SK-N-SH (cell line): Measurements from ENCODE around the gene PTPRG. TPM values are rescaled to one million over a fixed set of nuclear protein-coding genes. Genes with fewer than 3 reads are reported as not detected.

Experiments
- CTCF ChIA-PET: fragments of 300-600, 350-600 bp; formaldehyde crosslinking; extraction: SDS; loops from one replicate; lab custom pipeline; 2021; lab: Yijun Ruan, JAX
- POLR2A ChIA-PET: fragments of 350-600 bp; sonication (Branson Sonifier 250); formaldehyde crosslinking; extraction: SDS; loops from one replicate; lab custom pipeline; 2020; ENCODE audit warnings: antibody characterized with exemption, inconsistent platforms; lab: Yijun Ruan, JAX
- DNase-seq: peaks from one replicate; pipeline ENCODE4 v3.0.0; 2012
- H2AFZ ChIP-seq: fragments of 200-600 bp; sonication (generic); 2 replicates; pipeline ENCODE4 v1.8.1; 2016; ENCODE audit warnings: antibody characterized with exemption, mild to moderate bottlenecking, low read depth
- H3F3A ChIP-seq: fragments of 200-600 bp; sonication (generic); replicated peaks from 2 replicates; pipeline ENCODE3; 2016; ENCODE audit warnings: antibody characterized with exemption, mild to moderate bottlenecking; ENCODE audit not compliant: insufficient read depth
- H3K27ac ChIP-seq, 2 experiments: fragments of 200-500 bp in 1 of 2; fragments of 200-600 bp in 1 of 2; sonication (Bioruptor generic) in 1 of 2; sonication (generic), shearing (Covaris generic) in 1 of 2; 2 replicates each; pipeline versions ENCODE4 v1.5.1 to v1.6.1; 2014 to 2016; ENCODE audit warnings: low read depth in 2 of 2, inconsistent platforms in 1 of 2, low read length in 1 of 2, mild to moderate bottlenecking in 1 of 2, mixed read lengths in 1 of 2
- H3K27me3 ChIP-seq: fragments of 200-600 bp; sonication (generic), shearing (Covaris generic); 2 replicates; pipeline ENCODE4 v1.6.1; 2016; ENCODE audit warnings: mixed run types; ENCODE audit not compliant: insufficient read depth
- H3K36me3 ChIP-seq, 2 experiments: fragments of 200-500 bp in 1 of 2; fragments of 200-600 bp in 1 of 2; sonication (Bioruptor generic) in 1 of 2; sonication (generic) in 1 of 2; replicated peaks in 1 of 2; 2 replicates each; pipeline versions ENCODE3 to v1.5.1; 2014 to 2016; ENCODE audit warnings: low read length in 1 of 2, mild to moderate bottlenecking in 1 of 2; ENCODE audit not compliant: insufficient read depth in 2 of 2, control insufficient read depth in 1 of 2
- H3K4me1 ChIP-seq, 2 experiments: fragments of 200-500 bp in 1 of 2; fragments of 200-600 bp in 1 of 2; sonication (Bioruptor generic) in 1 of 2; sonication (generic), shearing (Covaris generic) in 1 of 2; 2 replicates each; pipeline versions ENCODE4 v1.5.1 to v1.6.1; 2014 to 2016; ENCODE audit warnings: low read depth in 1 of 2, low read length in 1 of 2, mixed run types in 1 of 2; ENCODE audit not compliant: insufficient read depth in 2 of 2, control insufficient read depth in 1 of 2
- H3K4me2 ChIP-seq: fragments of 200-600 bp; sonication (generic), shearing (Covaris generic); 2 replicates; pipeline ENCODE4 v1.6.1; 2017; ENCODE audit warnings: mixed run types
- H3K4me3 ChIP-seq, 2 experiments: fragments of 200-500 bp in 1 of 2; fragments of 200-600 bp in 1 of 2; sonication (Bioruptor generic) in 1 of 2; sonication (generic), shearing (Covaris generic) in 1 of 2; 2 replicates each; pipeline versions ENCODE4 v1.5.1 to v1.8.1; 2014 to 2016; ENCODE audit warnings: low read depth in 2 of 2, inconsistent platforms in 1 of 2, low read length in 1 of 2, mild to moderate bottlenecking in 1 of 2, mixed read lengths in 1 of 2, moderate library complexity in 1 of 2
- H3K79me2 ChIP-seq: fragments of 200-600 bp; sonication (generic); 2 replicates; pipeline ENCODE4 v1.8.1; 2017; ENCODE audit warnings: mild to moderate bottlenecking; ENCODE audit not compliant: insufficient read depth
- H3K9ac ChIP-seq: fragments of 200-600 bp; sonication (generic); 2 replicates; pipeline ENCODE4 v1.6.1; 2017; ENCODE audit warnings: mixed run types
- H3K9me2 ChIP-seq: fragments of 200-600 bp; sonication (generic); 2 replicates; pipeline ENCODE4 v1.6.1; 2017; ENCODE audit warnings: mixed run types
- H3K9me3 ChIP-seq: fragments of 200-600 bp; sonication (generic); 2 replicates; pipeline ENCODE4 v1.6.1; 2017; ENCODE audit warnings: mixed run types, mild to moderate bottlenecking, moderate library complexity
- H4K20me1 ChIP-seq: fragments of 200-600 bp; sonication (generic); 2 replicates; pipeline ENCODE4 v1.6.1; 2017; ENCODE audit warnings: mild to moderate bottlenecking, mixed run types; ENCODE audit not compliant: insufficient read depth
- EP300 ChIP-seq, 2 experiments: IDR thresholded peaks; 2 replicates each; pipeline versions ENCODE4 v1.4.0 to v1.6.1; 2012; ENCODE audit warnings: borderline replicate concordance in 1 of 2, low read depth in 1 of 2, low read length in 1 of 2
- EZH2phosphoT487 ChIP-seq: fragments of 200-600 bp; sonication (generic); IDR thresholded peaks from 2 replicates; pipeline ENCODE4 v1.6.1; 2017; ENCODE audit warnings: low read depth, mixed run types, mild to moderate bottlenecking, antibody characterized with exemption, moderate library complexity, borderline replicate concordance
- FOXJ3 ChIP-seq: sonication (generic); formaldehyde crosslinking; IDR thresholded peaks from 2 replicates; pipeline ENCODE4 v1.5.1; 2020; ENCODE audit warnings: mild to moderate bottlenecking, missing genetic modification reagents
- GABPA ChIP-seq: IDR thresholded peaks from 2 replicates; pipeline ENCODE4 v1.4.0; 2012; ENCODE audit warnings: low read depth, mild to moderate bottlenecking
- GATA2 ChIP-seq: sonication (generic); formaldehyde crosslinking; IDR thresholded peaks from 2 replicates; pipeline ENCODE4 v1.5.0; 2020; ENCODE audit warnings: mild to moderate bottlenecking, missing genetic modification reagents
- MEF2A ChIP-seq: IDR thresholded peaks from 2 replicates; pipeline ENCODE4 v1.4.0; 2012; ENCODE audit warnings: low read depth, borderline replicate concordance
- RFX5 ChIP-seq: IDR thresholded peaks from 2 replicates; pipeline ENCODE4 v1.6.1; 2012; ENCODE audit warnings: mild to moderate bottlenecking, improper control_type of control experiment, low read length
- RXRA ChIP-seq: IDR thresholded peaks from 2 replicates; pipeline ENCODE4 v1.4.0; 2012; ENCODE audit warnings: low read depth, mild to moderate bottlenecking, borderline replicate concordance
- SIN3A ChIP-seq: IDR thresholded peaks from 2 replicates; pipeline ENCODE4 v1.6.1; 2012; ENCODE audit warnings: low read depth, mild to moderate bottlenecking, low read length, moderate library complexity, borderline replicate concordance
- TCF12 ChIP-seq: IDR thresholded peaks from 2 replicates; pipeline ENCODE4 v1.4.0; 2012
- TEAD4 ChIP-seq: IDR thresholded peaks from 2 replicates; pipeline ENCODE4 v1.4.0; 2012; ENCODE audit warnings: mild to moderate bottlenecking, borderline replicate concordance; ENCODE audit not compliant: insufficient read depth
- WGBS: methylation state at CpG from one replicate; pipeline ENCODE4 v1.1.6; 2017; ENCODE audit warnings: low lambda C conversion rate; 5-methylcytosine and 5-hydroxymethylcytosine counted together
- polyA plus RNA-seq, 3 experiments: library from polyadenylated mRNA; depleted of rRNA; stranded (reverse); fragments of >200 nt; gene quantifications; 2 replicates each; pipeline ENCODE4 v1.2.3, GENCODE V29; 2012
- TF ChIP-seq, protein P1 (sequence below): IDR thresholded peaks from 2 replicates; pipeline ENCODE4; 2012
- TF ChIP-seq, protein P2 (sequence below): fragments of 200-600 bp; sonication (generic); IDR thresholded peaks from 2 replicates; pipeline ENCODE4 v1.6.1; 2017; ENCODE audit warnings: antibody characterized with exemption, mild to moderate bottlenecking, moderate library complexity
- TF ChIP-seq, protein P3 (sequence below): IDR thresholded peaks from 2 replicates; pipeline ENCODE4 v1.4.0; 2012; ENCODE audit warnings: low read depth, borderline replicate concordance

The PTPRG gene
- polyA plus RNA-seq, 1 of the 3 experiments (the other 2 are of a cell fraction), result 14.1 TPM

DNA sequence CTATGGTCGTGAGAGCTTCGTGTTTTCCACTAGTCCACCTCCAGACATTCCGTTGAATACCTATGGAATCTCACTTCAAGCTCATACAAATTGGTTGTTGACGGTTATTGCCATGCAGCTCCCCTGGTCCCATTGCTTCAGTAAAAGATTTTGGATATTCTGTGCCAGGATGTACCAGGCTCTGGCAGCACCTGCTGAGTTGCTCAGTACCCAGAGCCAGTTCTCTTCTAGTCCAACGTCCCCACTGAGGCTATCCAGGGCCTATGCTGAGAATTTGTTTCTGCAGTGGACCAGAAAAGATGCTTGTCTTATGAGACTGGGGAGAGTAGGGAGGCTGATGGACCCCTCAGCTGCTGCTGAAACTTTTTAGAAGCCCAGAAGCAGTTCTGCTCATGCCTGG lies 533.1 kb downstream of the PTPRG start:
- WGBS, result 86% methylated on average over 5 of the region's 5 CpGs

DNA sequence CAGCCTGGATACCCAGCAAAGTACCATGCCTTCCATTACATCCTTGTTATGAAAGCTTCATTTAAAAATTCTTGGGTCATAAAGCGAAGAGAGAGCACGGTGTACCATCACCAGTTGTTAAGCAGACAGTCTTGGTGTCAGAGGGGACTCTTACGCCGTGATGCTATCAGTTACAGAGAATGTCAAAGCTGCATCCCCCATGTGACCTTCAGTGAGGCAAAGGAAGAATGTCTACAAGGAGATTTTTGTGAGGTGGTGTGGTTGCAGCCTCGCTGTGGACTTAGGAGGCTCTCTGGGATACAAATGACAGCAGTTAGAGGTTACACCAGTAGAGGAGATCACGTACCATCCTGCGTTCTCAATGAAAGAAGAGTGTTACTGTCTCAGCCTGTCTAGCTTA lies 533.7 kb downstream of the PTPRG start:
- no peaks in the 10 kb centered on the region for H3K9me3 ChIP-seq
- no peaks in the 10 kb centered on the region for H3K36me3 ChIP-seq
- no peaks in the 10 kb centered on the region; the same call in 1 of the 2 replicates for H4K20me1 ChIP-seq
- H3K4me1 ChIP-seq, result no peaks in the 10 kb centered on the region
- 89% methylated on average over 6 of the region's 7 CpGs for WGBS
- H3K9me2 ChIP-seq, result no peaks in the 10 kb centered on the region
- POLR2A ChIA-PET, result interaction anchor here (0.6 kb wide), 1 partner anchor 605 kb away, joined by 3 read pairs; no protein-coding TSS in a partner anchor
- TF ChIP-seq GATA2 (CRISPR knock-in tag), result no peak
- no peak for TF ChIP-seq RFX5
- TF ChIP-seq FOXJ3 (CRISPR knock-in tag), result no peak
- no peak for TF ChIP-seq RXRA
- no peaks in the 10 kb centered on the region for H3K27me3 ChIP-seq
- no peak overlapping the region for H2AFZ ChIP-seq
- no peak overlapping the region for H3K27ac ChIP-seq
- H3K4me3 ChIP-seq, result no peak overlapping the region
- no peak overlapping the region for H3K4me2 ChIP-seq
- no peaks in the 10 kb centered on the region for H3K79me2 ChIP-seq
- no peak for DNase-seq
- CTCF ChIA-PET, result no interaction called here
- H3K9ac ChIP-seq, result no peak overlapping the region
- H3F3A ChIP-seq, result no peaks in the 10 kb centered on the region

More for the DNA sequence above, 533.1 kb downstream of the PTPRG start:
- POLR2A ChIA-PET, result interaction anchor here (0.6 kb wide), 1 partner anchor 605 kb away, joined by 3 read pairs; no protein-coding TSS in a partner anchor
- Histone ChIP-seq H3K36me3 (no peaks in the 10 kb centered on the region), H3K4me2 (no peak overlapping the region), H3K79me2 (no peaks in the 10 kb centered on the region), H4K20me1 (no peaks in the 10 kb centered on the region; the same call in 1 of the 2 replicates), H3K9ac (no peak overlapping the region), H3K9me3 (no peaks in the 10 kb centered on the region), H3K4me1 (no peaks in the 10 kb centered on the region), H2AFZ (no peak overlapping the region), H3F3A (no peaks in the 10 kb centered on the region), H3K27me3 (no peaks in the 10 kb centered on the region), H3K9me2 (no peaks in the 10 kb centered on the region), H3K4me3 (no peak overlapping the region), H3K27ac (no peak overlapping the region)
- no peak for DNase-seq
- TF ChIP-seq GABPA (no peak), TEAD4 (no peak), TCF12 (no peak), GATA2 (CRISPR knock-in tag) (no peak), SIN3A (no peak), EP300 (IDR thresholded peaks at IDR 0.05; ENCODE audit: borderline replicate concordance in 1 of 2, low read depth in 1 of 2, low read length in 1 of 2) (no peak), EZH2phosphoT487 (no peak), MEF2A (no peak)
- TF ChIP-seq, protein P1, sequence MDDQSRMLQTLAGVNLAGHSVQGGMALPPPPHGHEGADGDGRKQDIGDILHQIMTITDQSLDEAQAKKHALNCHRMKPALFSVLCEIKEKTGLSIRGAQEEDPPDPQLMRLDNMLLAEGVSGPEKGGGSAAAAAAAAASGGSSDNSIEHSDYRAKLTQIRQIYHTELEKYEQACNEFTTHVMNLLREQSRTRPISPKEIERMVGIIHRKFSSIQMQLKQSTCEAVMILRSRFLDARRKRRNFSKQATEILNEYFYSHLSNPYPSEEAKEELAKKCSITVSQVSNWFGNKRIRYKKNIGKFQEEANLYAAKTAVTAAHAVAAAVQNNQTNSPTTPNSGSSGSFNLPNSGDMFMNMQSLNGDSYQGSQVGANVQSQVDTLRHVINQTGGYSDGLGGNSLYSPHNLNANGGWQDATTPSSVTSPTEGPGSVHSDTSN, result no peak
- TF ChIP-seq, protein P2, sequence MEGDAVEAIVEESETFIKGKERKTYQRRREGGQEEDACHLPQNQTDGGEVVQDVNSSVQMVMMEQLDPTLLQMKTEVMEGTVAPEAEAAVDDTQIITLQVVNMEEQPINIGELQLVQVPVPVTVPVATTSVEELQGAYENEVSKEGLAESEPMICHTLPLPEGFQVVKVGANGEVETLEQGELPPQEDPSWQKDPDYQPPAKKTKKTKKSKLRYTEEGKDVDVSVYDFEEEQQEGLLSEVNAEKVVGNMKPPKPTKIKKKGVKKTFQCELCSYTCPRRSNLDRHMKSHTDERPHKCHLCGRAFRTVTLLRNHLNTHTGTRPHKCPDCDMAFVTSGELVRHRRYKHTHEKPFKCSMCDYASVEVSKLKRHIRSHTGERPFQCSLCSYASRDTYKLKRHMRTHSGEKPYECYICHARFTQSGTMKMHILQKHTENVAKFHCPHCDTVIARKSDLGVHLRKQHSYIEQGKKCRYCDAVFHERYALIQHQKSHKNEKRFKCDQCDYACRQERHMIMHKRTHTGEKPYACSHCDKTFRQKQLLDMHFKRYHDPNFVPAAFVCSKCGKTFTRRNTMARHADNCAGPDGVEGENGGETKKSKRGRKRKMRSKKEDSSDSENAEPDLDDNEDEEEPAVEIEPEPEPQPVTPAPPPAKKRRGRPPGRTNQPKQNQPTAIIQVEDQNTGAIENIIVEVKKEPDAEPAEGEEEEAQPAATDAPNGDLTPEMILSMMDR, result no peak
- TF ChIP-seq, protein P3, sequence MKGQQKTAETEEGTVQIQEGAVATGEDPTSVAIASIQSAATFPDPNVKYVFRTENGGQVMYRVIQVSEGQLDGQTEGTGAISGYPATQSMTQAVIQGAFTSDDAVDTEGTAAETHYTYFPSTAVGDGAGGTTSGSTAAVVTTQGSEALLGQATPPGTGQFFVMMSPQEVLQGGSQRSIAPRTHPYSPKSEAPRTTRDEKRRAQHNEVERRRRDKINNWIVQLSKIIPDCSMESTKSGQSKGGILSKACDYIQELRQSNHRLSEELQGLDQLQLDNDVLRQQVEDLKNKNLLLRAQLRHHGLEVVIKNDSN, result no peak
- CTCF ChIA-PET, result no interaction called here
